ENCODE results near the gene NBPF4.
"Not testable (repeated sequence)": the region's sequence is repeated elsewhere in the genome, so short reads cannot be mapped to it uniquely, and the experiment has no call there.

Gene NBPF4

DNA sequence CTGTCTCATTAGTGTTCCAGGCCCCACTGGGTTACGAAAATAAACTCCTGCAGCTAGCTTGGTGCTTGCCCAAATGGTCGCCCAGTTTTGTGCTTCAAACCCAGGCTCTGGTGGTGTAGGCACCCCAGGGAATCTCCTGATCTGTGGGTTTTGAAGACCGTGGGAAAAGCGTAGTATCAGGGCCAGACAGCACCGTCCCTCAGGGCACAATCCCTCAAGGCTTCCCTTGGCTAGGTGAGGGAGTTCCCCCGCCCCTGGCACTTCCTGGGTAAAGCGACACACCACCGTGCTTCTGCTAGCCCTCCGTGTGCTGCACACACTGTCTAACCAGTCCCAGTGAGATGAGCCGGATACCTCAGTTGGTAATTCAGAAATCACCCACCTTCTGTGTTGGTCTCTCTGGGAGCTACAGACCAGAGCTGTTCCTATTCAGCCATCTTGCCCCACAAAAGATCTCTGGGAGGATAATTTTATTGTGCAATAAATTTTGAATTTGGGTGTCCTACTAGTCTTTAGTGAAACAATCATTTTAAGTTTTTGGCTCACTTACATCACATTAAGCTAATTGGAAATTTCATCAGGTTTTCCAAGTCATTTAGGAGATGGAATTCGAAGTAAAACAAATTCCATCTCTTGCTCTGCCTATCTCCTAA lies 34.3 kb downstream of the NBPF4 start:
- Histone ChIP-seq H2BK5ac (ENCODE audit: low read length) (peak overlapping the region; percentile 21), H3K79me1 (ENCODE audit: low read depth, low read length) (no peaks in the 10 kb centered on the region), H3K4me1 (ENCODE audit: control insufficient read depth in 2 of 2, insufficient read depth in 1 of 2, low read depth in 1 of 2, low read length in 2 of 2) (no peaks in the 10 kb centered on the region), H2BK12ac (ENCODE audit: low read length) (no peak overlapping the region), H3K18ac (ENCODE audit: low read length) (peak overlapping the region; percentile 62), H2AK5ac (ENCODE audit: low read depth, low read length) (no peak overlapping the region), H3K27ac (replicated peaks; ENCODE audit: low read length) (no peak overlapping the region), H3K27me3 (ENCODE audit: control insufficient read depth in 3 of 3, insufficient read depth in 3 of 3, low read depth in 1 of 3, low read length in 3 of 3) (peaks cover 0 to 23% (median 0%) of the 10 kb centered on the region in 3 experiments), H3K9me3 (replicated peaks in 1 of 2; ENCODE audit: control insufficient read depth in 2 of 2, insufficient read depth in 1 of 2, low read depth in 1 of 2, low read length in 2 of 2) (no peaks in the 10 kb centered on the region), H3K9ac (ENCODE audit: low read depth, low read length, poor library complexity) (no peak overlapping the region), H2BK120ac (ENCODE audit: low read depth, low read length) (no peak overlapping the region), H4K8ac (ENCODE audit: low read depth, low read length) (no peak overlapping the region), H4K91ac (ENCODE audit: low read depth, low read length, poor library complexity) (no peak overlapping the region), H3K23ac (ENCODE audit: low read depth, low read length, poor library complexity) (no peak overlapping the region), H3K14ac (ENCODE audit: low read length) (no peak overlapping the region), H3K4me2 (ENCODE audit: insufficient read depth, low read length, poor library complexity, severe bottlenecking) (no peak overlapping the region), H2AFZ (ENCODE audit: low read length) (peak overlapping the region; percentile 80), H2BK15ac (ENCODE audit: low read length) (no peak overlapping the region), H3K36me3 (replicated peaks in 1 of 2; ENCODE audit: control insufficient read depth in 2 of 2, insufficient read depth in 2 of 2, low read length in 2 of 2) (no peaks in the 10 kb centered on the region), H3K4ac (ENCODE audit: low read length) (no peak overlapping the region), H3K4me3 (ENCODE audit: low read length in 2 of 2) (no peak overlapping the region)
- DNase-seq (ENCODE audit: low spot score) = no peak
- no CpG with 5 or more reads among the region's 11 CpGs for WGBS, 2 donors (ENCODE audit: extremely low coverage in 2 of 2, insufficient read length in 2 of 2, insufficient replicate concordance in 1 of 2)

DNA sequence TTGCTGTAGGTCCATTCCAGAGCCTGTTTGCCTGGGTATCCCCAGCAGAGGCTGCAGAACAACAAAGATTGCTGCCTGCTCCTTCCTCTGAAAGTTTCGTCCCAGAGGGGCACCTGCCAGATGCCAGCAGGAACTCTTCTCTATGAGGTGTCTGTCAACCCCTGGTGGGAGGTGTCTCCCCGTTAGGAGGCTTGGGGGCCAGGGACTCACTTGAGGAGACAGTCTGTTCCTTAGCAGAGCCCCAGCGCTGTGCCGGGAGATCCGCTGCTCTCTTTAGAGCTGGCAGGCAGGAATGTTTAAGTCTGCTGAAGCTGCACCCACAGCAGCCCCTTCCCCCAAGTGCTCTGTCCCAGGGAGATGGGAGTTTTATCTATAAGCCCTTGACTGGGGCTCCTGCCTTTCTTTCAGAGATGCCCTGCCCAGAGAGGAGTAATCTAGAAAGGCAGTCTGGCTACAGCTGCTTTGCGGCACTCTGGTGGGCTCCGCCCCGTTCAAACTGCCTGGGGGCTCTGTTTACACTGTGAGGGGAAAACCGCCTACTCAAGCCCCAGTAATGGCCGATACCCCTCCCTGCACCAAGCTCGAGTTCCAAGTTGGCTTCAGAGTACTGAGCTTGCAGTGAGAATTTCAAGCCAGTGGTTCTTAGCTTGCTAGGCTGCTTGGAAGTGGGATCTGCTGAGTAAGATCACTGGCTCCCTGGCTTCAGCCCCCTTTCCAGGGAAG lies 35.0 kb downstream of the NBPF4 start:
- Histone ChIP-seq H3K4ac (ENCODE audit: low read length) (no peak overlapping the region), H2BK5ac (ENCODE audit: low read length) (peak overlapping the region; percentile 21), H3K27ac (replicated peaks; ENCODE audit: low read length) (no peak overlapping the region), H3K14ac (ENCODE audit: low read length) (no peak overlapping the region), H3K4me1 (ENCODE audit: control insufficient read depth in 2 of 2, insufficient read depth in 1 of 2, low read depth in 1 of 2, low read length in 2 of 2) (no peaks in the 10 kb centered on the region), H3K9ac (ENCODE audit: low read depth, low read length, poor library complexity) (no peak overlapping the region), H3K23ac (ENCODE audit: low read depth, low read length, poor library complexity) (no peak overlapping the region), H3K4me2 (ENCODE audit: insufficient read depth, low read length, poor library complexity, severe bottlenecking) (no peak overlapping the region), H2BK120ac (ENCODE audit: low read depth, low read length) (no peak overlapping the region), H3K4me3 (ENCODE audit: low read length in 2 of 2) (no peak overlapping the region), H3K27me3 (ENCODE audit: control insufficient read depth in 3 of 3, insufficient read depth in 3 of 3, low read depth in 1 of 3, low read length in 3 of 3) (peaks cover 0 to 23% (median 0%) of the 10 kb centered on the region in 3 experiments), H3K9me3 (replicated peaks in 1 of 2; ENCODE audit: control insufficient read depth in 2 of 2, insufficient read depth in 1 of 2, low read depth in 1 of 2, low read length in 2 of 2) (no peaks in the 10 kb centered on the region), H3K36me3 (replicated peaks in 1 of 2; ENCODE audit: control insufficient read depth in 2 of 2, insufficient read depth in 2 of 2, low read length in 2 of 2) (no peaks in the 10 kb centered on the region), H4K91ac (ENCODE audit: low read depth, low read length, poor library complexity) (no peak overlapping the region), H3K79me1 (ENCODE audit: low read depth, low read length) (no peaks in the 10 kb centered on the region), H3K18ac (ENCODE audit: low read length) (peak overlapping the region; percentile 72), H2AFZ (ENCODE audit: low read length) (peak overlapping the region; percentile 80), H4K8ac (ENCODE audit: low read depth, low read length) (no peak overlapping the region), H2BK15ac (ENCODE audit: low read length) (no peak overlapping the region), H2AK5ac (ENCODE audit: low read depth, low read length) (no peak overlapping the region), H2BK12ac (ENCODE audit: low read length) (no peak overlapping the region)
- DNase-seq (ENCODE audit: low spot score) = no peak
- WGBS, 2 donors (ENCODE audit: extremely low coverage in 2 of 2, insufficient read length in 2 of 2, insufficient replicate concordance in 1 of 2) = no CpG with 5 or more reads among the region's 11 CpGs

DNA sequence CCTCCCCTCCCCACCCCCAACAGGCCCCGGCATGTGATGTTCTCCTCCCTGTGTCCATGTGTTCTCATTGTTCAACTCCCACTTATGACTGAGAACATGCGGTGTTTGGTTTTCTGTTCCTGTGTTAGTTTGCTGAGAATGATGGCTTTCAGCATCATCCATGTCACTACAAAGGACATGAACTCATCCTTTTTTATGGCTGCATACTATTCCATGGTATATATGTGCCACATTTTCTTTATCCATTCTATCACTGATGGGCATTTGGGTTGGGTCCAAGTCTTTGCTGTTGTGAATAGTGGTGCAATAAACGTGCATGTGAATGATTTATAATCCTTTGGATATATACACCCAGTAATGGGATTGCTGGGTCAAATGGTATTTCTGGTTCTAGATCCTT lies 40.3 kb downstream of the NBPF4 start:
- not testable (repeated sequence) for H4K8ac ChIP-seq (ENCODE audit: low read depth, low read length); H3K79me1 ChIP-seq (ENCODE audit: low read depth, low read length); H3K9me3 ChIP-seq (replicated peaks in 1 of 2; ENCODE audit: control insufficient read depth in 2 of 2, insufficient read depth in 1 of 2, low read depth in 1 of 2, low read length in 2 of 2); H3K36me3 ChIP-seq (replicated peaks in 1 of 2; ENCODE audit: control insufficient read depth in 2 of 2, insufficient read depth in 2 of 2, low read length in 2 of 2); H2AFZ ChIP-seq (ENCODE audit: low read length); H2BK15ac ChIP-seq (ENCODE audit: low read length); H2BK120ac ChIP-seq (ENCODE audit: low read depth, low read length); DNase-seq (ENCODE audit: low spot score); H3K18ac ChIP-seq (ENCODE audit: low read length); H3K14ac ChIP-seq (ENCODE audit: low read length); H3K27me3 ChIP-seq (ENCODE audit: control insufficient read depth in 3 of 3, insufficient read depth in 3 of 3, low read depth in 1 of 3, low read length in 3 of 3); H3K4me3 ChIP-seq (ENCODE audit: low read length in 2 of 2); H2BK5ac ChIP-seq (ENCODE audit: low read length); H3K23ac ChIP-seq (ENCODE audit: low read depth, low read length, poor library complexity); H3K27ac ChIP-seq (replicated peaks; ENCODE audit: low read length); H4K91ac ChIP-seq (ENCODE audit: low read depth, low read length, poor library complexity); H3K9ac ChIP-seq (ENCODE audit: low read depth, low read length, poor library complexity); H2BK12ac ChIP-seq (ENCODE audit: low read length); H2AK5ac ChIP-seq (ENCODE audit: low read depth, low read length); H3K4me2 ChIP-seq (ENCODE audit: insufficient read depth, low read length, poor library complexity, severe bottlenecking); H3K4me1 ChIP-seq (ENCODE audit: control insufficient read depth in 2 of 2, insufficient read depth in 1 of 2, low read depth in 1 of 2, low read length in 2 of 2); H3K4ac ChIP-seq (ENCODE audit: low read length)
- WGBS, 2 donors (ENCODE audit: extremely low coverage in 2 of 2, insufficient read length in 2 of 2, insufficient replicate concordance in 1 of 2) = no CpG with 5 or more reads among the region's 3 CpGs

DNA sequence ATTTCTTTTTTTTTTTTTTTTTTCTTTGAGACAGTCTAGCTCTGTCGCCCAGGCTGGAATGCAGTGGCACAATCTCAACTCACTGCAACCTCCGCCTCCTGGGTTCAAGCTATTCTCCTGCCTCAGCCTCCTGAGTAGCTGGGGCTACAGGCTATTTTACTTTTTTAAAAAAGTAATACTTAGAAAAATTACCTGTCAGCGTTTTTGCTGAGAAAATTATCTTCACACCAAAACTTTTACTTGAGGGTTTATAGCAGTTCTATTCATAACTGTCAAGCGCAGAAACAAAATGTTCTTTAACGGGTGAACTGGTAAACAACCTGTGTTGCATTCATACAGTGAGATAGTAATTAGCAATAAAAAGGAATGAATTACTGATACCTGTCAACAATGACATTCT lies 42.2 kb downstream of the NBPF4 start:
- no peak overlapping the region for H3K14ac ChIP-seq (ENCODE audit: low read length)
- no peak overlapping the region for H2BK12ac ChIP-seq (ENCODE audit: low read length)
- H3K9me3 ChIP-seq (replicated peaks in 1 of 2; ENCODE audit: control insufficient read depth in 2 of 2, insufficient read depth in 1 of 2, low read depth in 1 of 2, low read length in 2 of 2) = peaks cover 0 to 19% of the 10 kb centered on the region in 2 donors
- H3K79me1 ChIP-seq (ENCODE audit: low read depth, low read length) = peaks cover 3% of the 10 kb centered on the region
- no peak overlapping the region for H2BK15ac ChIP-seq (ENCODE audit: low read length)
- no peak overlapping the region for H3K4me2 ChIP-seq (ENCODE audit: insufficient read depth, low read length, poor library complexity, severe bottlenecking)
- H3K4ac ChIP-seq (ENCODE audit: low read length) = no peak overlapping the region
- no peak overlapping the region for H3K9ac ChIP-seq (ENCODE audit: low read depth, low read length, poor library complexity)
- H4K8ac ChIP-seq (ENCODE audit: low read depth, low read length) = no peak overlapping the region
- H3K18ac ChIP-seq (ENCODE audit: low read length) = no peak overlapping the region
- WGBS, 2 donors (ENCODE audit: extremely low coverage in 2 of 2, insufficient read length in 2 of 2, insufficient replicate concordance in 1 of 2) = no CpG with 5 or more reads among the region's 5 CpGs
- no peaks in the 10 kb centered on the region for H3K27me3 ChIP-seq (ENCODE audit: control insufficient read depth in 3 of 3, insufficient read depth in 3 of 3, low read depth in 1 of 3, low read length in 3 of 3)
- peaks cover 5 to 17% of the 10 kb centered on the region in 2 donors for H3K36me3 ChIP-seq (replicated peaks in 1 of 2; ENCODE audit: control insufficient read depth in 2 of 2, insufficient read depth in 2 of 2, low read length in 2 of 2)
- H3K23ac ChIP-seq (ENCODE audit: low read depth, low read length, poor library complexity) = no peak overlapping the region
- DNase-seq (ENCODE audit: low spot score) = no peak
- no peak overlapping the region for H2BK120ac ChIP-seq (ENCODE audit: low read depth, low read length)
- H4K91ac ChIP-seq (ENCODE audit: low read depth, low read length, poor library complexity) = no peak overlapping the region
- H3K27ac ChIP-seq (replicated peaks; ENCODE audit: low read length) = no peak overlapping the region
- no peak overlapping the region for H2BK5ac ChIP-seq (ENCODE audit: low read length)
- H2AK5ac ChIP-seq (ENCODE audit: low read depth, low read length) = no peak overlapping the region
- no peak overlapping the region for H3K4me3 ChIP-seq (ENCODE audit: low read length in 2 of 2)
- peaks cover 6% of the 10 kb centered on the region in 2 donors for H3K4me1 ChIP-seq (ENCODE audit: control insufficient read depth in 2 of 2, insufficient read depth in 1 of 2, low read depth in 1 of 2, low read length in 2 of 2)
- no peak overlapping the region for H2AFZ ChIP-seq (ENCODE audit: low read length)

Measured in neuronal stem cell (in vitro differentiated cells).